ENCODE data around the gene GDNF.
A peak's percentile ranks its signal among the peaks of the same experiment; 100 is the strongest.

Gene GDNF

GRCh38 chr5:37772255-37772654 is 67.6 kb downstream of the GDNF start:
- H3K27me3 ChIP-seq (ENCODE audit: insufficient read depth, poor library complexity, severe bottlenecking) = no peaks in the 10 kb centered on the region
- DNase-seq (ENCODE audit: low read depth in 1 of 2, low spot score in 1 of 2) = no peak
- no peak overlapping the region for H3K27ac ChIP-seq (replicated peaks)
- TF ChIP-seq CTCF (IDR thresholded peaks at IDR 0.05; ENCODE audit: insufficient read depth, low read length) (no peak), GABPA (IDR thresholded peaks at IDR 0.05; ENCODE audit: low read depth) (no peak), SPI1 (IDR thresholded peaks at IDR 0.05; ENCODE audit: borderline replicate concordance, low read depth) (no peak), REST (IDR thresholded peaks at IDR 0.05; ENCODE audit: insufficient replicate concordance, low read depth) (no peak), POLR2AphosphoS5 (IDR thresholded peaks at IDR 0.05; ENCODE audit: low read depth) (no peak)
- no peak overlapping the region for H3K4me3 ChIP-seq (replicated peaks; ENCODE audit: insufficient read depth, low read length)

GRCh38 chr5:37771731-37772130 is 68.1 kb downstream of the GDNF start:
- Histone ChIP-seq H3K4me3 (replicated peaks; ENCODE audit: insufficient read depth, low read length) (no peak overlapping the region), H3K27me3 (ENCODE audit: insufficient read depth, poor library complexity, severe bottlenecking) (no peaks in the 10 kb centered on the region), H3K27ac (replicated peaks) (peak overlapping the region; percentile 11; the same call in 1 of the 2 replicates)
- TF ChIP-seq SPI1 (IDR thresholded peaks at IDR 0.05; ENCODE audit: borderline replicate concordance, low read depth) (no peak), POLR2AphosphoS5 (IDR thresholded peaks at IDR 0.05; ENCODE audit: low read depth) (no peak), REST (IDR thresholded peaks at IDR 0.05; ENCODE audit: insufficient replicate concordance, low read depth) (no peak), CTCF (IDR thresholded peaks at IDR 0.05; ENCODE audit: insufficient read depth, low read length) (no peak), GABPA (IDR thresholded peaks at IDR 0.05; ENCODE audit: low read depth) (no peak)
- no peak for DNase-seq (ENCODE audit: low read depth in 1 of 2, low spot score in 1 of 2)

GRCh38 chr5:37771203-37771611 is 68.6 kb downstream of the GDNF start:
- Histone ChIP-seq H3K4me3 (replicated peaks; ENCODE audit: insufficient read depth, low read length) (no peak overlapping the region), H3K27me3 (ENCODE audit: insufficient read depth, poor library complexity, severe bottlenecking) (no peaks in the 10 kb centered on the region), H3K27ac (replicated peaks) (peak overlapping the region; percentile 11; the same call in 1 of the 2 replicates)
- peak in 1 of 2 experiments; percentile 57 for DNase-seq (ENCODE audit: low read depth in 1 of 2, low spot score in 1 of 2)
- TF ChIP-seq REST (IDR thresholded peaks at IDR 0.05; ENCODE audit: insufficient replicate concordance, low read depth) (no peak), SPI1 (IDR thresholded peaks at IDR 0.05; ENCODE audit: borderline replicate concordance, low read depth) (peak; percentile 6; the same call in 1 of the 2 replicates), GABPA (IDR thresholded peaks at IDR 0.05; ENCODE audit: low read depth) (no peak)

All from HL-60 (cell line).